RKO (cell line): Measurements from ENCODE around the gene ARHGEF16.

Experiments used
- DNase-seq: peaks from one replicate; pipeline ENCODE4 v3.0.0-alpha.2; 2016; ENCODE audit warnings: low spot score

The ARHGEF16 gene

DNA sequence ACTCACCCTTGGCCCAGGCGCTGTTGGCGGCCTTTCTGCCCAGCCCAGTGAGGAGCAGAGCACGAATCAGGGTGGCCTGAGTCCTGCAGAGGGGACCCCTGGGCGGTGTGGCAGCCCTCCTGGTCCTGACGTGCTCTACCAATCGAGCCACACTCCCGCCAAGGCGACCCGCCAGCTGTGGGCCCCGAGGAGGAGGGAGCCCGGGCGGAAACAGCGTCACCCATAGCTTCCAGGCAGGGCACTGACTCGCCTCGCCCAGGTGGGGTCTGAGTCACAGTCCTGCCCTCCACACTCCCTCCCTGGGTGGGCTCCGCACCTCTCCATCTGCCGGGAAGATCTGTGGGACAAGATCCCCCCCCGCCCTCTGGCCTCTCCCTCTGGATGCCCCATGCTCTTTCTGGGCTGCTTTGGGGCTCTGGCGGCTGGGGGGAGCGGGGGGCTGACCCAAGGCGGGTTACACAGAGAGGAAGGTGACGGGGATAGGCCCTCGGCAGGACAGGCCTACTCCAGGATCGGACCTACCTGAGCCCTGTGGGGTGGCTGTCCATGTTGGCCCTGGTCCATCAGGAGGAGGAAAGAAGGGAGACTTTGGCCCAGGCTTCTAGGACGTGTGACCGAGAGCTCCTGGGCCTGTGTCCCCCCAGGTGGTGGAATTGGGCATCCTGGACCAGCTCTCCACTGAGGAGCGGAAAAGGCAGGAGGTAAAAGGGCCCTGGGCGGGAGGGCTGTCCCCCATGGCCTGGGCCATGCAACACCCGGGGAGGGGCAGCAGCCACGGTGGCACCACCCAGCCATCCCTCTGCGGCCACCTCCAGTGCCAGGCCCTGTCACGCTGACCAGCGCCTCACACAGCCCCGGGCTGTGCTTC, 14.0 kb downstream of the ARHGEF16 start:
- DNase-seq, result no peak

- no peak for DNase-seq
Measured at GRCh38 chr1:3469104-3469848, 14.8 kb downstream of the ARHGEF16 start.

DNA sequence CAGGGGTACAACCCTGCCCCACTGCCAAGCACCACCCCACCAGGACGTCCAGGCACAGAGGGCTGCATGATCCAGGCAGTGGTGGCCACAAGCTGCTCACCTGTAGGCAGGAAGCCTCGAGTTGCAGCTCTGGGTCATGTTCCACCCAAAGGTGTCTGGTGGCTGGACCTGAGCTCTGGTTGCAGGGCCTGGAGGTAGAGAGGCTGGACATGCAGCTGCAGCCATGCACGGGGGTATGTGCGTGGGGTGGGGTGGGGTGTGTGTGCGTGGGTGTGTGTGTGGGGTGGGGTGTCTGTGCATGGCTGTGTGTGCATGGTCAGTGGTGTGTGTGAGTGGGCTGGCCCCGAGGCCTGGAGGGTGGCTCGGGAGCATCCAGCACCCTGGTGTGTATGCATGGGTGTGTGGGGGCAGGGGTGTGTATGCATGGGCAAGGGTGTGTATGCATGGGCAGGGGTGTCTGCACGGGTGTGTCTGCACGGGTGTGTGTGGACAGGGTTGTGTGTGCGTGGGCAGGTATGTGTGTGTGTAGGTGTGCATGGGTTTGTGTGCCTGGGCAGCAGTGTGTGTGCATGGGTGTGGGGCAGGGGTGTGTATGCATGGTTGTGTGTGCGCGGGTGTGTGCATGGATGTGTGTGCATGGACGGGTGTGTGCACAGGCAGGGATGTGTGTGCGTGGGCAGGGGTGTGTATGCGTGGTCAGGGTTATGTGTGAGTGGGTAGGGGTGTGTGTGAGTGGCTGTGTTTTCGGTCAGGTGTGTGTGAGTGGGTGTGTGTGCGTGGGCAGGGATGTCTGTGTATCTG, 15.6 kb downstream of the ARHGEF16 start:
- no peak for DNase-seq

- no peak for DNase-seq
Measured at GRCh38 chr1:3470650-3471355, 16.3 kb downstream of the ARHGEF16 start.

- DNase-seq, result no peak
Measured at GRCh38 chr1:3471356-3472087, 17.1 kb downstream of the ARHGEF16 start.

- DNase-seq, result no peak
Measured at GRCh38 chr1:3472088-3472850, 17.8 kb downstream of the ARHGEF16 start.

DNA sequence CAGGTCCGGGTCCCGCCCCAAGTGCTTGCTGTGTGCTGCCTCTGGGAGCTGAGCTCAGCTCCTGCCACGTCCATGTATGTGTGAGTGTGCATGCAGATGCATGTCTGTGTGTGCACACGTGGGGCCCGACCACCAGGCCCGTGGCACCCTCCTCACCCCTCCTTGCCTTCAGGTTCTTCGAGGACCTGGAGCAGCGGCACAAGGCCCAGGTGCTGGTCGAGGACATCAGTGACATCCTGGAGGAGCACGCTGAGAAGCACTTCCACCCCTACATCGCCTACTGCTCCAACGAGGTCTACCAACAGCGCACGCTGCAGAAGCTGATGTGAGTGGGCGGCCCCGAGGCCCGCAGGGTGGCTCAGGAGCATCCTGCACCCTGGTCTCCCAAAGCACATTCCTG, 18.4 kb downstream of the ARHGEF16 start:
- DNase-seq, result no peak

DNA sequence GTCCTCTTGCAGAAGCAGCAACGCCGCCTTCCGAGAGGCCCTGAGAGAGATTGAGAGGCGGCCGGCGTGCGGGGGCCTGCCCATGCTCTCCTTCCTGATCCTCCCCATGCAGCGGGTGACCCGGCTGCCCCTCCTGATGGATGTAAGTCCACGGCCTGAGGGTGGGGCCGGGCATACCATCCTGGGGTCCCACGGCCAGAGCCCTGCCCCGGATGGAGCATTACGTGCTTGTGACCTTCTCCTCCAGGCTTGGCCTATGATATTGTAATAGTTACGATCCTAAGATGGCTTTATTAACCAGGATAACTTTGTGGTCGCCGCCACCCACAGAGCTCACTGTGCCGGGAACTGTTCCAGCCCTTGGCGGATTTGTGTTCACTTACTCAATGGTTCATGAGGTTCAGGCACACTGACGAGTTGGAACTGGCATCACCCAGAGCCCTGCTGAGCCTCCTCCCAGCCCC, 18.9 kb downstream of the ARHGEF16 start:
- DNase-seq, result no peak

DNA sequence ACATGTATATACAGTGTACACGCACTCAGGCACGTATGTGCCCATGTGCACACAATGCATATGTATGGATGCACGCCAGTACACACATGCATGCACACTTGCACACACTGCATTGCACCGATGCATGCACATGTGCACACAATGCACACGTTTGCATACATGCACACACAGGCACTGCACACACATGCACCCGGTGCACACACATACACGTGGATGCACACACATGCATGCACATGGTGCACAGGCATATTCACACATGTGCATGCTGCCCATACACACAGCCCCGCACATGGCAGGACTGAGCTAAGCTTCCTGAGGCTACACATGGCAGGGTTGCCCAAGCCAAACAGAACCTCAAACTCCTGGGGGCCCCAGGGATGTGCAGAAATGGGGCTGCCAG, 19.6 kb downstream of the ARHGEF16 start:
- no peak for DNase-seq

DNA sequence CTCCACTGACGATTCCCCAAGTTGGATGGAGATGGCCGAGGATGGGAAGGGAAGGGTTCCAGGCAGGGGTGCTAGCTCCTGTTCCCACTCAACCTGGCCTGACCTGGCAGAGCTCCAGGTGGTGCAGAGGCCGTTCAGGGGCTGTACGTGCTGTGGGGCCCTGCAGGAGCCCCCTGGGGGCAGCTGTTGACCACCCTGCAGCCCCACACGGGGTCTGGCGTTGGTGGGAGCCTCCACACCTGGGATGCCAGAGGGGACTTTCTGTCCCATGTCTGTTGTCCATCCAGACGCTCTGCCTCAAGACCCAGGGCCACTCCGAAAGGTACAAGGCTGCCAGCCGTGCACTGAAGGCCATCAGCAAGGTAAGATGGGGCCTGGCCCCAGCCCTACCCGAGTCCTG, 20.0 kb downstream of the ARHGEF16 start:
- DNase-seq, result no peak

- no peak for DNase-seq
Measured at GRCh38 chr1:3475839-3476573, 21.5 kb downstream of the ARHGEF16 start.

GRCh38 chr1:3476666-3477065, 22.2 kb downstream of the ARHGEF16 start:
- DNase-seq, result no peak

GRCh38 chr1:3477241-3477995, 23.0 kb downstream of the ARHGEF16 start:
- DNase-seq, result no peak

DNA sequence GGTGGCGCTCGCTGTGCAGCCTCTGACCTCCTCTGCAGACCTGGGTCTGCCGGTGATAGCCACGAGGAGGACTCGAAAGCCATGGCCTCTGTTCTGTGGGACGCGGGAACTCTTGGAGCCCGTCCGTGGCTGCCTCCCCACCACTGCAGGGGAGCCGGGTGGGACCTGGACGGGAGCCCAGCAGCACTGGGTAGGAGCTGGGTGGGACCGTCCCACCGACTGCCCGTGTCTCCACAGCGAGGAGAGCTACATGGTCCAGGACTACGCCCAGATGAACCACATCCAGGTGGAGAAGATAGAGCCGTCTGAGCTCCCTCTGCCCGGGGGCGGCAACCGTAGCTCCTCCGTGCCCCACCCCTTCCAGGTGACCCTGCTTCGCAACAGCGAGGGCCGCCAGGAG, 23.7 kb downstream of the ARHGEF16 start:
- no peak for DNase-seq

GRCh38 chr1:3479511-3480368, 25.3 kb downstream of the ARHGEF16 start:
- no peak for DNase-seq

DNA sequence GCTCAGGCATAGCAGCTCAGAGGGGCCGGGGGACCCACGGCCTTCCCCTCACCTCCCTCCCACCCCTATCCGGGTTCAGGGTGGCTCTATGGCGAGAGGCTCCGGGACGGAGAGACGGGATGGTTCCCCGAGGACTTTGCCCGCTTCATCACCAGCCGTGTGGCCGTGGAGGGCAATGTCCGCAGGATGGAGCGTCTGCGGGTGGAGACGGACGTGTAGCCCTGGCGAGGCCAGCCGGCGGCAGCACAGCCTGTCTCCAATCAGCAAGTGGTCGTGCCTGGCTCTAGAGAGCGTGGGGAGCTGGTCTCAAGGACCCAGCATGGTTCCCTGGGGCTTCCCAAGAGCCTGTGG, 25.9 kb downstream of the ARHGEF16 start:
- DNase-seq, result no peak

GRCh38 chr1:3481046-3481445, 26.6 kb downstream of the ARHGEF16 start:
- no peak for DNase-seq

GRCh38 chr1:3481836-3482375, 27.4 kb downstream of the ARHGEF16 start:
- no peak for DNase-seq
